Natural killer cell treated with Interleukin-12 subunit alpha and Interleukin-12 subunit beta and Interleukin-15 and Interleukin-18, amount 100 ng/mL, for 72 hours (primary cell): ENCODE data around the gene SCMH1. TPM values are rescaled to one million over a fixed set of nuclear protein-coding genes. Genes with fewer than 3 reads are reported as not detected.
"Not testable (repeated sequence)": the region's sequence is repeated elsewhere in the genome, so short reads cannot be mapped to it uniquely, and the experiment has no call there.

Experiments used
- ATAC-seq, 2 donors: fragments of 150-1000 bp; cut with Tn5 transposase in 1 of 2; sonication (Bioruptor Pico), chemical (Tn5 transposase) in 1 of 2; 2 replicates each; pipeline ENCODE4 v1.10.0; 2021
- DNase-seq: peaks from one replicate; pipeline ENCODE4 v3.0.0; 2022; ENCODE audit warnings: low spot score
- H3K27ac Mint-ChIP-seq, 2 donors: 1 replicate in 1 of 2; 2 replicates in 1 of 2; pipeline ENCODE4 v1.8.0; 2022; ENCODE audit warnings: mixed read lengths in 2 of 2, mild to moderate bottlenecking in 1 of 2, moderate library complexity in 1 of 2
- H3K27me3 Mint-ChIP-seq, 2 donors: 1 replicate in 1 of 2; 2 replicates in 1 of 2; pipeline ENCODE4 v1.8.0; 2022; ENCODE audit warnings: mixed read lengths in 2 of 2
- H3K36me3 Mint-ChIP-seq: one replicate; pipeline ENCODE4 v1.8.0; 2022; ENCODE audit warnings: mixed read lengths
- H3K4me1 Mint-ChIP-seq, 2 donors: 1 replicate in 1 of 2; 2 replicates in 1 of 2; pipeline ENCODE4 v1.8.0; 2022; ENCODE audit warnings: low read depth in 2 of 2, mixed read lengths in 2 of 2, mild to moderate bottlenecking in 1 of 2
- H3K4me3 Mint-ChIP-seq: one replicate; pipeline ENCODE4 v1.8.0; 2022; ENCODE audit warnings: mixed read lengths
- H3K9me3 Mint-ChIP-seq: 2 replicates; pipeline ENCODE4 v1.8.0; 2022; ENCODE audit warnings: mixed read lengths
- total RNA-seq, 2 donors: library from RNA; stranded (reverse); gene quantifications; one replicate each; pipeline ENCODE4 v1.2.3, GENCODE V29; 2022

The SCMH1 gene
- total RNA-seq, 2 donors from 2014 or later = 16.4 to 28.5 TPM

GRCh38 chr1:41149570-41149969, 92.5 kb downstream of the SCMH1 start:
- Mint-ChIP-seq H3K27me3 (no peaks in the 10 kb centered on the region), H3K4me3 (no peak overlapping the region), H3K27ac (no peak overlapping the region), H3K9me3 (no peaks in the 10 kb centered on the region), H3K4me1 (peaks cover 0 to 1% of the 10 kb centered on the region in 2 donors), H3K36me3 (peaks cover 9% of the 10 kb centered on the region)
- DNase-seq = no peak
- ATAC-seq = no peak

DNA sequence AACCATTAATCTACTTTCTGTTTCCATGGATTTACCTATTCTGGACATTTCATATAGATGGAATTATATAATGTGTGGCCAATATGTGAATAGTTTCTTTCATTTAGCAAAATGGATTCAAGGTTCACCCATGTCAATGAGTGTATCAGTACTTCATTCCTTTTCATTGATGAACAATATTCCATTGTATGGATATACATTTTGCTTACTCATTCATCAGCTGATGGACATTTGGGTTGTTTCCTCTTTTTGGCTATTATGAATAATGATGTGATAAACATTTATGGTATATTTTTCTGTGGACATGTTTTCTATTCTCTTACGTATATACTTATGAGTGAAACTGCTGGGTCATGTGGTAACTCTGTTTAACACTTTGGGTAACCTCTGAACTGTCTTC, 97.8 kb downstream of the SCMH1 start:
- Mint-ChIP-seq H3K27ac (no peak overlapping the region), H3K36me3 (peaks cover 10% of the 10 kb centered on the region), H3K27me3 (no peaks in the 10 kb centered on the region), H3K4me1 (peaks cover 0 to 3% of the 10 kb centered on the region in 2 donors), H3K4me3 (no peak overlapping the region), H3K9me3 (no peaks in the 10 kb centered on the region)
- DNase-seq (no peak), ATAC-seq (no peak)

- Mint-ChIP-seq H3K36me3 (peaks cover 20% of the 10 kb centered on the region), H3K4me3 (no peak overlapping the region), H3K27me3 (no peaks in the 10 kb centered on the region), H3K9me3 (no peaks in the 10 kb centered on the region), H3K4me1 (peaks cover 0 to 4% of the 10 kb centered on the region in 2 donors), H3K27ac (no peak overlapping the region)
- ATAC-seq = no peak
- no peak for DNase-seq
Observed at GRCh38 chr1:41138549-41138948, 103.6 kb downstream of the SCMH1 start.

DNA sequence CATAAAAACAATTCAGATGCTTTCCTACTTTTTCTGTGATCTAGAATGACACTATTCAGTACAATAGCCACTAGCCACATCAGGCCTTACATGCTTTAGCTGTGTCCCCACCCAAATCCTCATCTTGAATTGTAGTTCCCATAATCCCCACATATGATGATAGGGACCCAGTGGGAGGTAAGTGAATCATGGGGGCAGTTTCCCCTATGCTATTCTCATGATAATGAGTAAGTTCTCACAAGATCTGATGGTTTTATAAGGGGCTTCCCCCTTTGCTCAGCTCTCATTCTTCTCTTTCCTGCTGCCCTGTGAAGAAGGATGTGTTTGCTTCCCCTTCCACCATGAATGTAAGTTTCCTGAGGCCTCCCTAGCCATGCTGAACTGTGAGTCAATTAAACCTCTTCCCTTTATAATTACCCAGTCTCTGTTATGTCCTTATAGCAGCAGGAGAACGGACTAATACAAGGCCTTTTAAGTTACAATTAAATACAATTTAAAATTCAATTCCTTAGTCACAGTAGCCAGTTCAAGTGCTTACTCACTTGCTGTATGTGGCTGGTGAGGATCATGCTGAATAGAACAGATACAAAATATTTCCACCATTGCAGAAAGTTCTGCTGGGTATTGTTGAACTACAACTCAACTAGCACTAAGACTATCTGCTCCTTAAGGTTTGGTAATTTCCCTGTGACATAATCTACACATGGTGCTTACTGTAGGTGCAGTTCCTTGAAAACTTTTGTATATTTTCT, 106.7 kb downstream of the SCMH1 start:
- H3K27me3 Mint-ChIP-seq = no peaks in the 10 kb centered on the region
- DNase-seq = no peak
- H3K4me3 Mint-ChIP-seq = no peak overlapping the region
- peaks cover 24% of the 10 kb centered on the region for H3K36me3 Mint-ChIP-seq
- no peaks in the 10 kb centered on the region for H3K9me3 Mint-ChIP-seq
- no peak for ATAC-seq
- H3K4me1 Mint-ChIP-seq = peaks cover 0 to 4% of the 10 kb centered on the region in 2 donors
- no peak overlapping the region for H3K27ac Mint-ChIP-seq

- H3K36me3 Mint-ChIP-seq = peaks cover 24% of the 10 kb centered on the region
- H3K4me1 Mint-ChIP-seq, DNase-seq, ATAC-seq, H3K27me3 Mint-ChIP-seq, H3K4me3 Mint-ChIP-seq, H3K9me3 Mint-ChIP-seq, H3K27ac Mint-ChIP-seq: not testable (repeated sequence)
Observed at GRCh38 chr1:41134325-41134724, 107.8 kb downstream of the SCMH1 start.

GRCh38 chr1:41122851-41123518, 119.1 kb downstream of the SCMH1 start:
- H3K36me3 Mint-ChIP-seq = no peaks in the 10 kb centered on the region
- H3K9me3 Mint-ChIP-seq = no peaks in the 10 kb centered on the region
- H3K4me3 Mint-ChIP-seq = no peak overlapping the region
- no peaks in the 10 kb centered on the region for H3K27me3 Mint-ChIP-seq
- DNase-seq (no peak), ATAC-seq (no peak)
- H3K27ac Mint-ChIP-seq = no peak overlapping the region
- H3K4me1 Mint-ChIP-seq = no peaks in the 10 kb centered on the region

DNA sequence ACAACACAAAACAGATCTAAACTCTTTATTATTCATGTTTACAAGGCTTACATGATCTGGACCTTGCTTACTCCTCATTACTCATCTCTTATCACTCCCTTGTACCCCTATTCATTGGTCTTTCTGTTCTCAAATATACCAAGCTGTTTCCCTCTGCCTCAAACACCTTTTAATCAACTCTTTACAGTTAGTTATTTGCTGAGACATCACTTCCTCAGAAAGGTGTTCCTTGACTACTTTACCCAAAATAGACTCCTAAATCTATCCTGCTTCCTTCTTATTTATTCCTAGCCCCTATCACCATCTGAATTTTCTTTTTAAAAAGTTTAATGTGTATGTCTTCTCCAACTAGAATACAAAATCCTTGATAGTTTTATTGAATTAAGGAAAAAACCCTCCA, 120.0 kb downstream of the SCMH1 start:
- no peaks in the 10 kb centered on the region for H3K36me3 Mint-ChIP-seq
- no peaks in the 10 kb centered on the region for H3K4me1 Mint-ChIP-seq
- H3K27ac Mint-ChIP-seq = no peak overlapping the region
- no peaks in the 10 kb centered on the region for H3K27me3 Mint-ChIP-seq
- no peaks in the 10 kb centered on the region for H3K9me3 Mint-ChIP-seq
- ATAC-seq (no peak), DNase-seq (no peak)
- no peak overlapping the region for H3K4me3 Mint-ChIP-seq

- no peaks in the 10 kb centered on the region for H3K9me3 Mint-ChIP-seq
- H3K27me3 Mint-ChIP-seq = no peaks in the 10 kb centered on the region
- no peak overlapping the region for H3K27ac Mint-ChIP-seq
- H3K4me3 Mint-ChIP-seq = no peak overlapping the region
- no peaks in the 10 kb centered on the region for H3K36me3 Mint-ChIP-seq
- H3K4me1 Mint-ChIP-seq = no peaks in the 10 kb centered on the region
- DNase-seq (no peak), ATAC-seq (no peak)
Observed at GRCh38 chr1:41118645-41119044, 123.5 kb downstream of the SCMH1 start.

DNA sequence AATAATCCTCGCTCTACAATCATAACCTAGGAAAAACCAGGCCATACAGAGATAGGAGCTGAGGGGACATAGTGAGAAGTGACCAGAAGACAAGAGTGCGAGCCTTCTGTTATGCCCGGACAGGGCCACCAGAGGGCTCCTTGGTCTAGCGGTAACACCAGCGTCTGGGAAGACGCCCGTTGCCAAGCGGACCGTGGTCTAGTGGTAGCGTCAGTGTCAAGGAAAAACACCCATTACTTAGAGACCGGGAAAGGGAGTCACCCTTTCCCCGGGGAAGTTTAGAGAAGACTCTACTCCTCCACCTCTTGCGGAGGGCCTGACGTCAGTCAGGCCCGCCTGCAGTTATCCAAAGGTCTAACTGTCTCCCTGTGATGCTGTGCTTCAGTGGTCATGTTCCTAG, 124.9 kb downstream of the SCMH1 start:
- not testable (repeated sequence) for H3K27me3 Mint-ChIP-seq, H3K4me1 Mint-ChIP-seq, H3K36me3 Mint-ChIP-seq, DNase-seq, ATAC-seq, H3K9me3 Mint-ChIP-seq, H3K27ac Mint-ChIP-seq, H3K4me3 Mint-ChIP-seq

DNA sequence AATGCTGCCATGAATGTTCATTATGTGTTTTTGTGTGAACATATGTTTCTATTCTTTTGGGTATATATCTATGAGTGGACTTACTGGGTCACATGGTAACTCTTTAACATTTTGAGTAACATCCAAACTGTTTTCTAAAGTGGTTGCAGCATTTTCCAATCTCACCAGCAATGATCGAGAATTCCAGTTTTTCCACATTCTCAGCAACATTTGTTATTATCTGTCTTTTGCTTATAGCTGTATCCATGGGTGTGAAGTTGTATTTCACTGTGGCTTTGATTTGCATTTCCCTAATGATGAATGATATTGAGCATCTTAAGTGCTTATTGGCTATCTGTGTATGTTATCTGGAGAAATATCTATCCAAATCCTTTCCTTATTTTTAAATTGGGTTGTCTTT, 131.4 kb downstream of the SCMH1 start:
- ATAC-seq (no peak), DNase-seq (no peak)
- no peaks in the 10 kb centered on the region for H3K27me3 Mint-ChIP-seq
- H3K27ac Mint-ChIP-seq = no peak overlapping the region
- H3K9me3 Mint-ChIP-seq = no peaks in the 10 kb centered on the region
- no peak overlapping the region for H3K4me3 Mint-ChIP-seq
- H3K4me1 Mint-ChIP-seq = no peaks in the 10 kb centered on the region
- H3K36me3 Mint-ChIP-seq = no peaks in the 10 kb centered on the region

DNA sequence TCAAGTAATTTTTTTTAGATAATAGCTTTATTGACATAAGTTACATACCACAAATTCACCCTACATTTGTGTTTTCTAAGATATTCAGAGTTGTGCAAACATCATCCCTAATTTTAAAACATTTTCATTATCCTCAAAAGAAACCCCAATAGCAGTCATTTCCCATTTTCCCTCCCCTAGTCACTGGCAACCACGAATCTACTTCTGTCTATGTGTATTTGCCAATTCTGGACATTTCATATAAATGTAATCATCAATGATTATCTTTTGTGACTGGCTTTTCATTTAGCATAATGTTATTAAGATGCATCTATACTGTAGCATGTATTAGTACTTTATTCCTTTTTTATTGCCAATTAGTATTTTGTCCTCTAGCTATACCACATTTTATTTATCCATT, 131.8 kb downstream of the SCMH1 start:
- no peak overlapping the region for H3K4me3 Mint-ChIP-seq
- H3K27ac Mint-ChIP-seq = no peak overlapping the region
- no peak for ATAC-seq
- DNase-seq = no peak
- no peaks in the 10 kb centered on the region for H3K36me3 Mint-ChIP-seq
- H3K27me3 Mint-ChIP-seq = no peaks in the 10 kb centered on the region
- no peaks in the 10 kb centered on the region for H3K4me1 Mint-ChIP-seq
- H3K9me3 Mint-ChIP-seq = no peaks in the 10 kb centered on the region

DNA sequence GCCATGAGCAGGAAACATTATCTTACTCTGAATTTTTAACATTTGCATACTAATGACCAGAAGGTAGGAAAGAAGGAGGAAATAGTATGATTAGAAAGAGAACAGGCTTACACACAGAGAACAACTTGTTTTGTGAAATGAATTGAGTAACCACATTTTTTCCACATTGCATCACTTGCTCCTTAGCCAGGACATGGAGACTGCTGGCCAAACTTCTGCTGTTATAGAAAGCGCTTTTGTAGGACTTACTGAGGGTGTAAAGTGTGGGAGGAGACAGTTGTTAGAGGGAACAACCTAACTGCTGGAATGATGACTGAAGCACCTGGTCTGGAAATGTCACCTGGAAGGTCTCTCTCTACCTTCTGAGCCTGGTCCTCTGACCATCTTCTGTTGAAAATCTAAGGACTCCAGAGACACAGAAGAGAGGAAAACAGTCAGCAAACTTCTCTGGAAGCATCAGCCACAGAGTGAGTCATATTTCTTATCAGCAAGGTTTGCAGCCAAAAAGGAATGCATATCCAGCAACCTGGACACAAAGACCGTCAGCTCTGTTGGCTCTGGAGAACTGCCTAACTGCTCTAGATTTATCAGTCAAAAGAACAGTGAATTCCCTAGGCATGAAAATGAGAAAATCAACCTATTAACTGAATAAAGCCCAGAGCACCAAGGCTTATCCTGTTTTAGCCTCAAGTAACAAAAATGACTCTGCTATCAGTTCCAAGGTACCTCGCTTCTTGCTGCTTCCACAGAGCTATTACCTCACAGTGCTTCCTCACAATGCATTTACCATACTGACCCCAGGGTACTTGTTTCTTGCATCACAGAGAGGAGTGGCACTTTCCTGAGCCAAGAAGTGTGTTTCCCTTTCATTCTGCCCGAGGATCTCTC, 132.6 kb downstream of the SCMH1 start:
- peak overlapping the region in 1 of 2 donors; percentile 19 for H3K27ac Mint-ChIP-seq
- H3K36me3 Mint-ChIP-seq = no peaks in the 10 kb centered on the region
- H3K9me3 Mint-ChIP-seq = no peaks in the 10 kb centered on the region
- no peaks in the 10 kb centered on the region for H3K4me1 Mint-ChIP-seq
- no peak for ATAC-seq
- H3K27me3 Mint-ChIP-seq = no peaks in the 10 kb centered on the region
- H3K4me3 Mint-ChIP-seq = no peak overlapping the region
- DNase-seq = no peak

DNA sequence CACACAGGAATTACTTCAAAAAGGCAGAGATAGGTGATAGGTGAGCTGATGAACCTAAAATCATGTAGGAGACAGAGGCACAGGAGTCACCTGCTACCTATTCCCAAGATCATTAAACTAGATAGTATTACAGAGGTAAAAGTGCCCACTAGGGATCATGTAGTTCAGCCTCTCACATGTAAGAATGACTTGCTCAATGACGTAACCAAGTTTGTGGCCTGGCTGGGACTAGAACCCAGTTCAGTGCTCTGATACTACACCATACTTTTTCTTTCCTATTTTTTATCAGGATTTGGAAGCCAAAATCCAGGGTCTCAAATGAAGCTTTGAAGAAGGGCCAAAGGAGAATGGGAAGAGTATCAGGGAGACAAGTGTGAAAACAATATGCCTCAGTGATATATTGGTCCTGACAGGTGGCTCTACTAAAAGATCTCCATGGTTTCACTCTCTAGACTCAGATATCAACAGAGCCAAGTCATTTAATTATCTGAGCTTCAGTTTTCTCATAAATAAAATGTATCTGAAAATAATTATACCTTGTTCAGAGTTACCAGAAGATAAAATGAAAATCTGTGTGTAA, 133.3 kb downstream of the SCMH1 start:
- DNase-seq (no peak), ATAC-seq (no peak)
- Mint-ChIP-seq H3K4me1 (no peaks in the 10 kb centered on the region), H3K4me3 (no peak overlapping the region), H3K9me3 (no peaks in the 10 kb centered on the region), H3K27me3 (no peaks in the 10 kb centered on the region), H3K27ac (peak overlapping the region in 1 of 2 donors; percentile 19), H3K36me3 (no peaks in the 10 kb centered on the region)

DNA sequence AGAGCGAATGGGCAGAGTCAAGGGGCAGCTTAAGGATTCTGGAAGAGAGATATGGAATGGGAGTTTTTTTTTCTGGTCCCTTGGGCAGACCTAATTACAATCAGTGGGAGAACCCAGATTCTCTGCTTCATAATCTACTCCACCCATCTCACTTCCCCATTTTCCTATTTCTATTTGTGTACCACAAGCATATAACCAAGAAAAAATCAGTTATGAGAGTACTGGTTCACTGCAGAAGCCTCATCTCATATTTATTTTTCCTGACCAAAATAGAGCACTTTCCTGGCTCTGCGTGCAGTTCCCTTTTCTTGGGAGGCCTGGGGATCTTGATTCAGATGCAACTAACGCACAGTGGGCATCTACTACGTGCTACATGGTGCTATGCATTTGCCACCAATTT, 138.3 kb downstream of the SCMH1 start:
- no peak overlapping the region for H3K27ac Mint-ChIP-seq
- H3K27me3 Mint-ChIP-seq = no peaks in the 10 kb centered on the region
- no peaks in the 10 kb centered on the region for H3K36me3 Mint-ChIP-seq
- ATAC-seq (no peak), DNase-seq (no peak)
- H3K4me1 Mint-ChIP-seq = no peaks in the 10 kb centered on the region
- no peak overlapping the region for H3K4me3 Mint-ChIP-seq
- H3K9me3 Mint-ChIP-seq = no peaks in the 10 kb centered on the region
